NOMO-1 (cell line): ENCODE data around the gene STAT4.

Experiments
- DNase-seq, 2 experiments: peaks; one replicate each; lab custom pipeline; 2025; ENCODE audit not compliant: unreplicated experiment in 2 of 2; lab: John Stamatoyannopoulos, UW

Gene STAT4

GRCh38 chr2:191150600-191151330 lies at the start of gene STAT4:
Gene STAT4, minus strand, starts transcription at chr2:191150994. Its CDS starts 2,791 bp downstream, at chr2:191148203.
- DNase-seq = peak in 1 of 2 experiments; percentile 43

DNA sequence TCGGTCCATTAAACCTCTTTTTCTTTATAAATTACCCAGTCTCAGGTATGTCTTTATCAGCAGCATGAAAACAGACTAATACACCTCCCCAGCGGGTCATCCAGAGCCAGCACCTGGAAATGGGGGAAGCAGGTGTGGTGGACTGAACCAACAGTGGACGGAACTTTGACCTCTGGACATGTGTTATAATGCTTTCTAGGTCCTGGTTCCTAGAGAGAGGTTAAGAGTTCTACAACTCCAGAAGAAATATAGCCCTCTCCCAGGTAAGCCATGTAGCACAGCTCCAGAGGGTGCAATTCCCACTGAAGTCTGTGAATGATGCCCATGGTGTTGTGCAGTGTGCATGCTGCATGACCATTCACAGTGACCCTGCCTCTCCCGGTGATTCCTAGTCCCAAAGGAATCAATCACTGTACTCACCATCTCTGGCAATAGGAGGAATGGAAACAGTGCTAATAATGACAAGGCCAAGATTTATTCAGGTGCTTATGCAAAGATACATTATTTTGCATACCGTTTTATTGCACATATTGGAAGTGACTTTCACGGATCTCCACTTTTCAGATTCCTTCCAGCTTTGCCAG lies 49.2 kb upstream of the STAT4 start:
- DNase-seq = no peak

DNA sequence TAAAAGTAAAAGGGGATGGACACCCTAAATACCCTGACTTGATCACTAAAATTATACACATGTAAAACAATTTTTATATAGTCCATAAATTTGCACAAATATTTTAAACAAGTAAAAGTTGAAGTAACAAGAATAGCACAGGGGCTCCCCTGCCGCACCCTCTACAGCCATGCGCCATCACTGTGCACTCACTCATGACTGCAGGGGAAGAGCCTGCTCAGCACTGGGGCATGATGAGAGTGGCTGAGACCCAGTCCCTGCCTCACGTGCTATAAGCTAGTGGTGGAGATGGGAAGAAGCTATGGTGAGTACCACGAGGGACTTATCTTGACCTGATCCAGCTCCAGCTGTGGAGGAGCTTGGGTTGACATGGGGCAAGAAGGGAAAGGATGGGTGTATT lies 47.5 kb upstream of the STAT4 start:
- DNase-seq = no peak

GRCh38 chr2:191197096-191197495 lies 46.3 kb upstream of the STAT4 start:
- DNase-seq = no peak

GRCh38 chr2:191195021-191195420 lies 44.2 kb upstream of the STAT4 start:
- DNase-seq = no peak

DNA sequence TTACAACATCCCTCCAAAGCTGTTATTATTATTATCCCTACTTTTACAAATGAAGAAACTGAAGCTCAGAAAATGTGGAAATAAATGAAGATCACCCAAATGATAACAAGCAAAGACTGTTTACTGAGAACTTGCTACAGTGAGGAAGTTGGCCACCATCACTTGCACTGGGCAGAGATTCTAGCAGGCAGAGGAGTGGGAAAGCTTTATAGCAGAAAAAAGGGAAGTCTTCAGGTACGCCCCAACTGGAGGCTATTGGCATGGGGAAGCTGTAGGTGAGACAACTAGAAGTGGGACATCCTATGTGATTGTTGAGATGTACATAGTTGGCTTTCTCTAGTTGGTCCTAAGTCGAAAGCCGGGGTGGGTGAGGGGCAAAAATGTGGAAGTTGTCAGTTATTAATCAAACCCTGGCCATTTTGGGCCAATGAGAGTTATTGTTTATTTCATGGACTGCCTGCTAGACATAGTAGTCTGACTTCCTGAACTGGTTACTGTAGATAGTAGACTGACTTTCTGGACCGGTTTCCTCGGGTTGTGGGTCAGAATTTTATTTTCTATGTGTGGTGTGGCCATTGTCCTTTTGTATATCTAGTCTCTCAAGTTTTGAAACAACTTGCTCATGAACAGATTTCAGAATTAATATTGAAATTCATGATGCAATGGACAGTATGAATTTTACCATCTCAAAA lies 40.2 kb upstream of the STAT4 start:
- DNase-seq = peak; percentile 3 to 10

- no peak for DNase-seq
These were observed 39.6 kb upstream of the STAT4 start for GRCh38 chr2:191190435-191190834.

DNA sequence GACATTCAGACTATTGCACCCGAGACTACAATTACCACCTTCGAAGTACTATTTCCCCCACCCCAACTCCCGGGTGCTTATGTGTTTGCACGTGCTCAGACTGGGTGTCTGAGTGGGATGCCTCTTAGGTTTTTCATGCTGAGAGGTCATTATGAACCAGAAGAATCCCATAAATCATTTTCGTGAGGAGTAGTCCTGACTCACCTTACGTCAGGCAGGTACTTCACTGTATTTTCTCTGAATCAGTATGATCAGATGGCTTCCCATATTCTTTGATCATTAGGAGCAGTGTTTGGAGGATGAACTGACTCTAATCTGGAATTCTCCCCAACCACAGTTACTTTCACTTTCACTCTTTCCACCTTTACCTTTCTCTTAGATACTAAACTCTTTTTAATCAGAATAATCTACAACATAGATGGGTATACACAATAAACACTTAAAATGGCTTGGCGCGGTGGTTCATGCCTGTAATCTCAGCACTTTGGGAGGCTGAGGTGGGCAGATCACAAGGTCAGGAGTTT lies 38.4 kb upstream of the STAT4 start:
- DNase-seq = no peak

DNA sequence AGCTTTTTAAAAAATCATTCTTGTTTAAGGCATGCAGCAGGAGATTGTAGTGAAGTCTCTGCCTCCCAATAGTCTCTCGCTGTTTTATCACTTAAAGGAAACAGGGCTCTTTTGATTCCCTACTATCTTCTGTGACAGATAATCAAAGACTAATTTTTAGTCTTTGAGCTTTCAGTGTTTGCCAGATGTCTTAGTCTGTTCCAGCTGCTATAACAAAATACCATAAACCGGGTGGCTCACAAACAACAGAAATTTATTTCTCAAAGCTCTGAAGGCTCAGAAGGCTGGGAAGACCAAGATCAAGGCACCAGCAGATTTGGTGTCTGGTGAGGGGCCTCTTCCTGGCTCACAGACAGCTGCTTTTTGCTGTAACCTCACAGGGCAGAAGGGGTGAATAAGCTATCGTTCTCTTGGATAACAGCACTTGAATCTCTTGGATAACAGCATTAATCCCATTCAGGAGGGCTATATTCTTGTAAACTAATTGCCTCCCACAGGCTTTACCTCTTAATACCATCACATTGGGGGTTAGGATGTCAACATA lies 37.8 kb upstream of the STAT4 start:
- DNase-seq = no peak

DNA sequence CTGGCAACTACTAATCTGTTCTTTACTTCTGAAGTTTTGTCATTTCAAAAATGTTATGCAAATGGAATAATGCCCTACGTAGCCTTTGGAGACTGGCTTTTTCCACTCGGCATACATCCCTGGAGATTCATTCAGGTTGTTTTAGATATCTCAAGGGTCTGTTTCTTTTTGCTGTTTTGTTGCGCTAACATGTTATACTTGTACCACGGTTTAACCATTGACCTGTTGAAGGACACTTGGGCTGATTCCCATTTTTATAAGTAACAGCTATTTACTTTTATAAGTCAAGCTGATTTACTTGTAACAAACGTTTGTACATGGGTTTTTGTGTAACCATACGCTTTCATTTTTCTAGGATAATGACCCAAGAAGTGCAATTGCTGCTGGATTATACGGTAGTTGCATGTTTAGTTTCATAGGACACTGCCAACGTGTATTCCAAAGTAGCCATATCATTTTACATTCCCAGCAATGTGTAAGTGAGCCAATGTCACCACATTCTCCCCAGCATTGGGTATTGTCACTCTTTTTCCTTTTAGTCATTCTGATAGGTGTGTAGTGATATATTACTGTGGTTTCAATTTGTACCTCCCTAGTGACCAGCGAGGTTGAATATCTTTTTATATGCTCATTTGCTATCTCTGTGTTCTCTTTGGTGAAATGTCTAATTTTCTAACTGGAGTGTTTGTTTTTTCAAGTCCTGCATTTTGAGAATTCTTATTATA lies 36.5 kb upstream of the STAT4 start:
- no peak for DNase-seq

GRCh38 chr2:191184457-191184856 lies 33.7 kb upstream of the STAT4 start:
- no peak for DNase-seq

- DNase-seq = no peak
These were observed 32.7 kb upstream of the STAT4 start for GRCh38 chr2:191183516-191183915.

DNA sequence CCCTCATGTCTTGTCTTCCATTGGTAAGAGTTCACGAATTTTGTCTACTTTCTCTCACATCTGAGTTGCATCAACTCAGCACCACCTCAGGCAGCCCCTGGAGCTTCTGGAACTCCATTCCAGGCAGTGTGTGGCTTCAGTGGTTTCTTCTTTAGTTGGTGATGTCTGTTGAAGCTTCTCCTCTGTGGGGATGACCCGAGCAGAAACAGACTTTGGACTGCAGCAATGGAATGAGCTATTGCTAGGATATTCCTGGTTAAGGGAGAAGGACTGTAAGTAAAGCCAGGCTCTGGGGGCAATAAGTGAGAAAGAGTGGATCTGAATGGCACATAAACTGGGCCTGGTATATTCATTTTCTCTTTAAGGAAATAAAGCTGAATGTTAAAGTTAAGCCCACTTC lies 32.3 kb upstream of the STAT4 start:
- no peak for DNase-seq

GRCh38 chr2:191180713-191181112 lies 29.9 kb upstream of the STAT4 start:
- no peak for DNase-seq

GRCh38 chr2:191180276-191180675 lies 29.5 kb upstream of the STAT4 start:
- no peak for DNase-seq

DNA sequence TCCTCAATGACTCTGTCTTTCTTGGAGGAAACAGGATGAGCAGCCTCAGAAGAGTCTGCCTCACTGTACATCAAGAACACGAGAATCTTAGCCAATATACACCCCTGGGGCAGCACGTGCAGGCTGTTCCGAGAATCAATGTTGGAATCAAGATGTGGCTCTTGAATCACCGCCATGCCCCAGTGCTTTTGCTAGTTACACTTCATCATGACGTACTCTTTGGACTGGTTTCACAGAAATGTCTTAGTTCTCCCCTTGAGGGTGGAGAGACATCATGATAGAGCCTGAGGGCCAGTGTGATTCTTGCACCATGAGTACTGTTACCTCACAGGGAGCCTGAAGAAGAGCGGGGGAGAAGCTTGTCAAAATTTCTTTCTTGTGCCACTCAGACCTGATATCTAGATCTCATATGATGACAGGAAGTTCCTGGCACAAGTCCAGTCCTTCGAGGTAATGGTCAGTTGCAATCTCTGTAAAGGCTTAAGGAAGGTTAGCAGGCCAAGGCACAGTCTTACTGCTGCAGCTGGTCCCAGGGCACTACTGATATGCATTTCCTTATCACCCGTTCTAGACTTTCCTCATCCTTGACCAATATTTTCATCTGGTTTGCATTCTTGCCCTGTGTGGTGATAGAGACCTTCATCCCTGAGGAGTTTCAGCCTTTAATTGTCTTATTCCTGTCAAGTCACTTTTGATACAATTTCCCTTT lies 28.2 kb upstream of the STAT4 start:
- DNase-seq = no peak

- no peak for DNase-seq
These were observed 27.2 kb upstream of the STAT4 start for GRCh38 chr2:191177751-191178736.

- no peak for DNase-seq
These were observed 26.1 kb upstream of the STAT4 start for GRCh38 chr2:191176801-191177438.

DNA sequence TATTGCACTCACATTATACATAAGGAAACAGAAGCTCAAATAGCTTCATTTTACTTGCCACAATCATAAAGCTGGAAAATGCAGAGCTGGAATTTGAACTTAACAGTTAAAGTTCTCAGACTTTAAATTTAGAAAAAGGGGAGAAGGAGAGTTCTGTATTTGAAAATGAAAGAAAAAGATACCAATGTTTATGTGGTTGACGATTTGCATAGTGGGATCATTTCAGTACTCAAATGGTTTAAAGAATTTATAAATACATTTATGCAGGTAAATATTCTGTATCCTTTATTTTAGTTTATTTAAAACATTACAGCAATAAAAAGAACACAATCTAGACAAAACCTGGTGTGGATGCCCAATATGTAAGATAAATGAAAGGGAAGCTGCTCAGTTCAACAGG lies 25.5 kb upstream of the STAT4 start:
- DNase-seq = no peak
